H1 (cell line): ENCODE data around the gene PKD1L1. TPM values are rescaled to one million over a fixed set of nuclear protein-coding genes. Genes with fewer than 3 reads are reported as not detected.

Experiments used
- CTCF ChIA-PET: fragments of 300-600 bp; sonication (Branson Sonifier 250); formaldehyde crosslinking; loops from one replicate; lab custom pipeline; 2021; ENCODE audit not compliant: partially characterized antibody; lab: Charles Lee
- POLR2A ChIA-PET: fragments of 300-600 bp; sonication (Branson Sonifier 250); formaldehyde crosslinking; loops from one replicate; lab custom pipeline; 2021; ENCODE audit warnings: inconsistent platforms; ENCODE audit not compliant: partially characterized antibody; lab: Charles Lee
- DNase-seq, 2 experiments: peaks; one replicate each; pipeline versions ENCODE4 v3.0.0 to v3.0.0-alpha.2; 2010 to 2022; ENCODE audit warnings: low spot score in 2 of 2, low read depth in 1 of 2, mixed read lengths in 1 of 2
- FAIRE-seq: peaks from 2 replicates; lab custom pipeline; 2011; peaks lifted over from hg19 to GRCh38; lab: Jason Lieb, UNC
- H2AFZ ChIP-seq: 2 replicates; pipeline ENCODE4 v1.8.1; 2012; ENCODE audit warnings: low read length, inconsistent platforms
- H2AK5ac ChIP-seq: 2 replicates; pipeline ENCODE4 v1.6.1; 2013; ENCODE audit warnings: low read depth, low read length
- H2BK120ac ChIP-seq: replicated peaks from 2 replicates; pipeline ENCODE3; 2013; ENCODE audit warnings: low read depth, low read length, inconsistent platforms
- H2BK12ac ChIP-seq: 2 replicates; pipeline ENCODE4 v1.6.1; 2013; ENCODE audit warnings: low read depth, low read length
- H2BK15ac ChIP-seq: 2 replicates; pipeline ENCODE4 v1.6.1; 2013; ENCODE audit warnings: low read length
- H2BK20ac ChIP-seq: 2 replicates; pipeline ENCODE4 v1.6.1; 2013; ENCODE audit warnings: low read length
- H2BK5ac ChIP-seq: 2 replicates; pipeline ENCODE4 v1.6.1; 2013; ENCODE audit warnings: low read depth, low read length
- H3K14ac ChIP-seq: 2 replicates; pipeline ENCODE4 v1.6.1; 2013; ENCODE audit warnings: inconsistent platforms; ENCODE audit not compliant: insufficient read length
- H3K18ac ChIP-seq: 2 replicates; pipeline ENCODE4 v1.6.1; 2013; ENCODE audit warnings: low read length; ENCODE audit errors: extremely low read depth
- H3K23ac ChIP-seq: 2 replicates; pipeline ENCODE4 v1.6.1; 2013; ENCODE audit warnings: inconsistent platforms; ENCODE audit not compliant: insufficient read length
- H3K23me2 ChIP-seq: 2 replicates; pipeline ENCODE4 v1.6.1; 2013; ENCODE audit warnings: low read depth, low read length
- H3K27ac ChIP-seq: 2 replicates; pipeline ENCODE4 v1.6.1; 2011; ENCODE audit warnings: low read depth, low read length, inconsistent platforms
- H3K27me3 ChIP-seq, 4 experiments: replicated peaks in 1 of 4; 1 replicate in 1 of 4; 2 replicates in 3 of 4; pipeline versions ENCODE4 v1.6.1 to v1.8.1; 2011 to 2013; ENCODE audit warnings: low read length in 3 of 4, mild to moderate bottlenecking in 3 of 4, inconsistent platforms in 2 of 4, mixed read lengths in 2 of 4, moderate library complexity in 1 of 4; ENCODE audit not compliant: control insufficient read depth in 3 of 4, insufficient read depth in 3 of 4; ENCODE audit errors: extremely low read depth in 1 of 4
- H3K36me3 ChIP-seq, 4 experiments: 2 replicates each; pipeline versions ENCODE4 v1.6.1 to v1.8.1; 2011 to 2013; ENCODE audit warnings: mild to moderate bottlenecking in 4 of 4, low read length in 3 of 4, moderate library complexity in 2 of 4, control low read depth in 1 of 4, inconsistent platforms in 1 of 4; ENCODE audit not compliant: insufficient read depth in 4 of 4, control insufficient read depth in 2 of 4
- H3K4ac ChIP-seq: replicated peaks from 2 replicates; pipeline ENCODE3; 2013; ENCODE audit warnings: low read length, low read depth, mixed read lengths, inconsistent platforms; ENCODE audit not compliant: insufficient read length
- H3K4me1 ChIP-seq, 4 experiments: replicated peaks in 1 of 4; 1 replicate in 1 of 4; 2 replicates in 3 of 4; pipeline versions ENCODE4 v1.6.1 to v1.8.1; 2011 to 2013; ENCODE audit warnings: low read length in 3 of 4, inconsistent platforms in 2 of 4, mixed read lengths in 1 of 4; ENCODE audit not compliant: insufficient read depth in 4 of 4, control insufficient read depth in 3 of 4
- H3K4me2 ChIP-seq, 2 experiments: 2 replicates each; pipeline versions ENCODE4 v1.6.1 to v1.8.1; 2011 to 2013; ENCODE audit warnings: low read depth in 2 of 2, low read length in 2 of 2, control low read depth in 1 of 2, inconsistent platforms in 1 of 2, mild to moderate bottlenecking in 1 of 2; ENCODE audit not compliant: insufficient read depth in 1 of 2
- H3K4me3 ChIP-seq, 4 experiments: fragments of 200-600, 300-600 bp in 1 of 4; sonication (generic), shearing (Covaris generic), sonication (Bioruptor Twin) in 1 of 4; 2 replicates each; pipeline versions ENCODE4 v1.5.1 to v1.8.1; 2011 to 2016; ENCODE audit warnings: low read length in 4 of 4, low read depth in 3 of 4, control low read depth in 2 of 4, inconsistent platforms in 2 of 4, mild to moderate bottlenecking in 2 of 4, mixed read lengths in 1 of 4, moderate library complexity in 1 of 4; ENCODE audit not compliant: insufficient read depth in 2 of 4; ENCODE audit errors: extremely low read depth in 1 of 4
- H3K56ac ChIP-seq: replicated peaks from 2 replicates; pipeline ENCODE3; 2013; ENCODE audit warnings: low read depth, mild to moderate bottlenecking, mixed read lengths, low read length, inconsistent platforms; ENCODE audit not compliant: insufficient read length
- H3K79me1 ChIP-seq: 2 replicates; pipeline ENCODE4 v1.6.1; 2013; ENCODE audit warnings: low read depth, low read length, control low read depth
- H3K79me2 ChIP-seq, 2 experiments: 2 replicates each; pipeline versions ENCODE4 v1.6.1 to v1.8.1; 2012 to 2013; ENCODE audit warnings: low read length in 2 of 2, mild to moderate bottlenecking in 2 of 2, inconsistent platforms in 1 of 2; ENCODE audit not compliant: insufficient read depth in 2 of 2, control insufficient read depth in 1 of 2
- H3K9ac ChIP-seq, 4 experiments: replicated peaks in 1 of 4; 1 replicate in 1 of 4; 2 replicates in 3 of 4; pipeline versions ENCODE4 v1.6.1 to v1.8.1; 2011 to 2013; ENCODE audit warnings: low read depth in 3 of 4, low read length in 3 of 4, control low read depth in 2 of 4, mild to moderate bottlenecking in 2 of 4, moderate library complexity in 2 of 4, inconsistent platforms in 1 of 4; ENCODE audit errors: extremely low read depth in 1 of 4
- H3K9me3 ChIP-seq, 2 experiments: 2 replicates each; pipeline versions ENCODE4 v1.6.1 to v1.8.1; 2012 to 2013; ENCODE audit warnings: mild to moderate bottlenecking in 2 of 2, moderate library complexity in 2 of 2, control low read depth in 1 of 2, inconsistent platforms in 1 of 2, low read depth in 1 of 2, low read length in 1 of 2, mixed read lengths in 1 of 2; ENCODE audit not compliant: insufficient read depth in 2 of 2
- H4K20me1 ChIP-seq, 2 experiments: replicated peaks in 1 of 2; 2 replicates each; pipeline versions ENCODE3 to v1.8.1; 2011 to 2013; ENCODE audit warnings: inconsistent platforms in 2 of 2, low read length in 2 of 2, mild to moderate bottlenecking in 1 of 2; ENCODE audit not compliant: insufficient read depth in 2 of 2, control insufficient read depth in 1 of 2
- H4K5ac ChIP-seq: 2 replicates; pipeline ENCODE4 v1.6.1; 2013; ENCODE audit warnings: low read length, low read depth, mixed read lengths, inconsistent platforms; ENCODE audit not compliant: insufficient read length
- H4K8ac ChIP-seq: 2 replicates; pipeline ENCODE4 v1.8.0; 2013; ENCODE audit warnings: mild to moderate bottlenecking, moderate library complexity, low read length, inconsistent platforms; ENCODE audit not compliant: insufficient read depth; ENCODE audit errors: extremely low read depth
- H4K91ac ChIP-seq: replicated peaks from 2 replicates; pipeline ENCODE3; 2013; ENCODE audit warnings: low read length, mixed read lengths, inconsistent platforms; ENCODE audit not compliant: insufficient read length
- ATF2 ChIP-seq: IDR thresholded peaks from 2 replicates; pipeline ENCODE4 v1.6.1; 2012; ENCODE audit warnings: low read length, inconsistent platforms
- BRCA1 ChIP-seq: IDR thresholded peaks from 2 replicates; pipeline ENCODE4 v1.6.1; 2012; ENCODE audit warnings: low read depth, low read length, improper control_type of control experiment
- GABPA ChIP-seq: IDR thresholded peaks from 2 replicates; pipeline ENCODE4 v1.6.1; 2011; ENCODE audit warnings: mild to moderate bottlenecking, low read length, moderate library complexity, borderline replicate concordance; ENCODE audit not compliant: insufficient read depth
- HDAC2 ChIP-seq, 2 experiments: fragments of 300-600 bp in 1 of 2; sonication (generic) in 1 of 2; IDR thresholded peaks; 2 replicates each; pipeline ENCODE4 v1.6.1; 2011 to 2012; ENCODE audit warnings: low read depth in 2 of 2, low read length in 2 of 2, mild to moderate bottlenecking in 2 of 2, moderate library complexity in 2 of 2, borderline replicate concordance in 1 of 2, inconsistent platforms in 1 of 2
- HDAC6 ChIP-seq: IDR thresholded peaks from one replicate; pipeline ENCODE4 v1.7.1; 2012; ENCODE audit warnings: low read depth, mild to moderate bottlenecking, inconsistent platforms, low read length, moderate library complexity
- JUN ChIP-seq: IDR thresholded peaks from 2 replicates; pipeline ENCODE4 v1.6.1; 2011; ENCODE audit warnings: low read depth, mild to moderate bottlenecking, improper control_type of control experiment, low read length
- JUND ChIP-seq: IDR thresholded peaks from 2 replicates; pipeline ENCODE4 v1.6.1; 2011; ENCODE audit warnings: mild to moderate bottlenecking, improper control_type of control experiment, low read length
- SIN3A ChIP-seq, 2 experiments: IDR thresholded peaks in 1 of 2; conservative IDR thresholded peaks in 1 of 2; 2 replicates each; pipeline ENCODE4 v1.6.1; 2011 to 2012; ENCODE audit warnings: low read length in 2 of 2, improper control_type of control experiment in 1 of 2, low read depth in 1 of 2, mild to moderate bottlenecking in 1 of 2
- SIRT6 ChIP-seq: IDR thresholded peaks from one replicate; pipeline ENCODE4 v1.7.1; 2012; ENCODE audit warnings: low read length, inconsistent platforms
- SRF ChIP-seq: IDR thresholded peaks from 2 replicates; pipeline ENCODE4 v1.6.1; 2011; ENCODE audit warnings: mild to moderate bottlenecking, low read depth, low read length, moderate library complexity
- TBP ChIP-seq: IDR thresholded peaks from 2 replicates; pipeline ENCODE4 v1.6.1; 2011; ENCODE audit warnings: low read depth, low read length, improper control_type of control experiment
- TEAD4 ChIP-seq: IDR thresholded peaks from 2 replicates; pipeline ENCODE4 v1.6.1; 2012; ENCODE audit warnings: low read depth, low read length, inconsistent platforms, mixed read lengths
- ZNF274 ChIP-seq: IDR thresholded peaks from 2 replicates; pipeline ENCODE4 v1.7.0; 2012; ENCODE audit warnings: low read length, borderline replicate concordance; ENCODE audit errors: extremely low read depth
- WGBS, 2 experiments: shearing (Covaris generic) in 1 of 2; methylation state at CpG; one replicate each; pipeline versions ENCODE4 v1.1.6 to v1.1.7; 2013 to 2015; ENCODE audit warnings: low lambda C conversion rate in 2 of 2, mixed read lengths in 2 of 2, inconsistent platforms in 1 of 2, low coverage in 1 of 2, missing lambda C conversion rate in 1 of 2; ENCODE audit not compliant: insufficient replicate concordance in 2 of 2, insufficient coverage in 1 of 2, insufficient read length in 1 of 2; ENCODE audit errors: extremely low coverage in 1 of 2, missing lambda C conversion rate in 1 of 2; 5-methylcytosine and 5-hydroxymethylcytosine counted together
- polyA plus RNA-seq, 7 experiments: library from polyadenylated mRNA; depleted of rRNA in 3 of 7; stranded (reverse) in 5 of 7; unstranded in 2 of 7; fragments of >200 nt in 5 of 7; fragments of 200-250 nt in 2 of 7; gene quantifications; 1 replicate in 5 of 7; 2 replicates in 1 of 7; 4 replicates in 1 of 7; pipeline versions ENCODE4 v1.2.1 to v1.2.3, GENCODE V29; 2011 to 2013; ENCODE audit warnings: missing spikeins in 2 of 7, mixed read lengths in 2 of 7
- total RNA-seq: library from RNA; stranded (reverse); fragmentation: NEBNext Ultra II Directional; extraction: Animal tissue kit (Norgen Biotek cat#: 25700); gene quantifications from 2 replicates; pipeline ENCODE4 v1.2.1, GENCODE V29; 2021

Gene PKD1L1
- total and polyA plus RNA-seq, 2 of the 8 experiments (the other 6 are each of a cell fraction or from before 2014, with no cell fraction given): 0.22 to 0.35 TPM

- H4K5ac ChIP-seq: no peak overlapping the region
- H3K4me3 ChIP-seq: no peak overlapping the region
- no peaks in the 10 kb centered on the region for H4K20me1 ChIP-seq
- H3K14ac ChIP-seq: no peak overlapping the region
- peaks cover 0 to 9% (median 1%) of the 10 kb centered on the region in 4 experiments; a peak in 3 of 7 replicates for H3K27me3 ChIP-seq
- H3K56ac ChIP-seq: no peak overlapping the region
- H3K4ac ChIP-seq: no peak overlapping the region
- H3K4me1 ChIP-seq: peaks cover 2 to 15% (median 12%) of the 10 kb centered on the region in 4 experiments
- WGBS, 2 experiments: 86% methylated on average over 11 of the region's 11 CpGs; no CpG with 5 or more reads in 1 of the 2 experiments
- H3K18ac ChIP-seq: no peak overlapping the region
- no peak overlapping the region for H4K91ac ChIP-seq
- no peak overlapping the region for H3K4me2 ChIP-seq
- H3K9ac ChIP-seq: no peak overlapping the region
- H3K27ac ChIP-seq: no peak overlapping the region
- CTCF ChIA-PET: interaction anchor here (0.8 kb wide), 1 partner anchor 36 kb away, joined by 3 read pairs; no protein-coding TSS in a partner anchor
- no peaks in the 10 kb centered on the region for H3K79me1 ChIP-seq
- no peaks in the 10 kb centered on the region for H3K9me3 ChIP-seq
- H3K36me3 ChIP-seq: 0 out of 8 replicates have a peak, but pooled peaks cover 0 to 2% (median 0%) of the 10 kb centered on the region in 4 experiments
- H3K23ac ChIP-seq: no peak overlapping the region
- H2AK5ac ChIP-seq: no peak overlapping the region
- H3K79me2 ChIP-seq: no peaks in the 10 kb centered on the region
- no peaks in the 10 kb centered on the region for H3K23me2 ChIP-seq
- H2AFZ ChIP-seq: no peak overlapping the region
- DNase-seq (no peak), FAIRE-seq (no peak)
- H2BK15ac ChIP-seq: no peak overlapping the region
- no peak overlapping the region for H2BK20ac ChIP-seq
- H4K8ac ChIP-seq: no peak overlapping the region
- POLR2A ChIA-PET: no interaction called here
- H2BK5ac ChIP-seq: no peak overlapping the region
- H2BK12ac ChIP-seq: no peak overlapping the region
- no peak overlapping the region for H2BK120ac ChIP-seq
- TF ChIP-seq HDAC2 (IDR thresholded peaks at IDR 0.05; ENCODE audit: borderline replicate concordance in 1 of 2, low read depth in 2 of 2, low read length in 2 of 2): no peak
- TF ChIP-seq JUND: no peak
- no peak for TF ChIP-seq TEAD4
- TF ChIP-seq BRCA1: no peak
- no peak for TF ChIP-seq SIN3A (conservative IDR thresholded peaks at IDR 0.05 in 1 of 2, IDR thresholded peaks at IDR 0.05 in 1 of 2; ENCODE audit: low read depth in 1 of 2, low read length in 2 of 2)
- TF ChIP-seq ATF2: no peak
- TF ChIP-seq JUN: no peak
- TF ChIP-seq SRF: no peak
- no peak for TF ChIP-seq GABPA
- no peak for TF ChIP-seq SIRT6
- no peak for TF ChIP-seq TBP
- TF ChIP-seq HDAC6: no peak
- TF ChIP-seq ZNF274: no peak
Observed at GRCh38 chr7:47901542-47901941, 46.7 kb downstream of the PKD1L1 start.
